ENCODE results near the gene WNK4. TPM values are rescaled to one million over a fixed set of nuclear protein-coding genes. Genes with fewer than 3 reads are reported as not detected.

The WNK4 gene
- total and polyA plus RNA-seq, 10 donors, result 0.04 to 0.52 (median 0.10) TPM; not detected in 5

DNA sequence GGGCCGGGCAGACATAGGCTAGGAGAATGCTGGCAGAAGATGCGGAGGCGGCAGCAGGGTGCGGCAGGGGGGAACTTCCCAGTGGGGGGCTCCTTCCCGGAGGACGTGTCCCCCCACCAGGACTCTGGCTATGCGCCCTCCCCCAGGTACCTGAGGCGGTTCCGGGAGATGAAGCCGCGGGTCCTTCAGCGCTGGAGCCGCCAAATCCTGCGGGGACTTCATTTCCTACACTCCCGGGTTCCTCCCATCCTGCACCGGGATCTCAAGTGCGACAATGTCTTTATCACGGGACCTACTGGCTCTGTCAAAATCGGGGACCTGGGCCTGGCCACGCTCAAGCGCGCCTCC is 3.4 kb downstream of the WNK4 start:
- Histone ChIP-seq H3K36me3 (peaks cover 0 to 16% (median 11%) of the 10 kb centered on the region in 6 donors), H3K4me1 (peaks cover 8 to 61% (median 37%) of the 10 kb centered on the region in 6 donors), H3K9me3 (no peaks in the 10 kb centered on the region), H3K27me3 (replicated peaks in 1 of 7) (peaks cover 0 to 83% (median 55%) of the 10 kb centered on the region in 7 donors), H3K4me3 (peak overlapping the region in 2 of 8 donors; percentile 1 to 31), H3K27ac (no peak overlapping the region)
- WGBS, 5 donors, result 11 to 48% (median 21%) methylated on average over 13 to 22 of the region's 22 CpGs
- TF ChIP-seq POLR2AphosphoS5 (IDR thresholded peaks at IDR 0.05), result no peak
- TF ChIP-seq, protein P1, sequence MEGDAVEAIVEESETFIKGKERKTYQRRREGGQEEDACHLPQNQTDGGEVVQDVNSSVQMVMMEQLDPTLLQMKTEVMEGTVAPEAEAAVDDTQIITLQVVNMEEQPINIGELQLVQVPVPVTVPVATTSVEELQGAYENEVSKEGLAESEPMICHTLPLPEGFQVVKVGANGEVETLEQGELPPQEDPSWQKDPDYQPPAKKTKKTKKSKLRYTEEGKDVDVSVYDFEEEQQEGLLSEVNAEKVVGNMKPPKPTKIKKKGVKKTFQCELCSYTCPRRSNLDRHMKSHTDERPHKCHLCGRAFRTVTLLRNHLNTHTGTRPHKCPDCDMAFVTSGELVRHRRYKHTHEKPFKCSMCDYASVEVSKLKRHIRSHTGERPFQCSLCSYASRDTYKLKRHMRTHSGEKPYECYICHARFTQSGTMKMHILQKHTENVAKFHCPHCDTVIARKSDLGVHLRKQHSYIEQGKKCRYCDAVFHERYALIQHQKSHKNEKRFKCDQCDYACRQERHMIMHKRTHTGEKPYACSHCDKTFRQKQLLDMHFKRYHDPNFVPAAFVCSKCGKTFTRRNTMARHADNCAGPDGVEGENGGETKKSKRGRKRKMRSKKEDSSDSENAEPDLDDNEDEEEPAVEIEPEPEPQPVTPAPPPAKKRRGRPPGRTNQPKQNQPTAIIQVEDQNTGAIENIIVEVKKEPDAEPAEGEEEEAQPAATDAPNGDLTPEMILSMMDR (IDR thresholded peaks at IDR 0.05 in 8 of 11, conservative IDR thresholded peaks at IDR 0.05 in 3 of 11), result no peak
- TF ChIP-seq POLR2A (IDR thresholded peaks at IDR 0.05), result no peak
- no peak for DNase-seq
- intact Hi-C loops (cut with DNase I; ENCODE audit: low total_unique reads), result no loop called here

DNA sequence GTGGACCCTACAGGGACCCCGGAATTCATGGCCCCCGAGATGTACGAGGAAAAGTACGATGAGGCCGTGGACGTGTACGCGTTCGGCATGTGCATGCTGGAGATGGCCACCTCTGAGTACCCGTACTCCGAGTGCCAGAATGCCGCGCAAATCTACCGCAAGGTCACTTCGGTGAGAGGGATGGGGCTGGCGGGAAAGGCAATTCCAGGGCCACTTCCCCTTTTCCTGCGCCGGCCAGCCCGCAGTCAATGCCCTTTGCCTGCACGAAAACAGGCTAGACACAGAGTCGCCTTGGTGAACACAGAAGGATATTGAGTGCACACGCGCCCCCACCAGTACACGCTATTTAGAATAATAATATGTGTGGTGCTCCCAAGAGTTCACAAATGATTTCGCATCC is 4.0 kb downstream of the WNK4 start:
- intact Hi-C loops (cut with DNase I; ENCODE audit: low total_unique reads), result no loop called here
- Histone ChIP-seq H3K9me3 (no peaks in the 10 kb centered on the region), H3K27me3 (replicated peaks in 1 of 7) (peaks cover 0 to 83% (median 55%) of the 10 kb centered on the region in 7 donors), H3K4me1 (peaks cover 8 to 58% (median 36%) of the 10 kb centered on the region in 6 donors), H3K4me3 (peak overlapping the region in 2 of 8 donors; percentile 1 to 34), H3K27ac (no peak overlapping the region), H3K36me3 (peaks cover 0 to 10% (median 4%) of the 10 kb centered on the region in 6 donors)
- TF ChIP-seq POLR2AphosphoS5 (IDR thresholded peaks at IDR 0.05), result peak in 1 of 3 donors; percentile 25
- TF ChIP-seq, protein P1 (IDR thresholded peaks at IDR 0.05 in 8 of 11, conservative IDR thresholded peaks at IDR 0.05 in 3 of 11), result no peak
- WGBS, 5 donors, result 8 to 60% (median 24%) methylated on average over 8 to 25 of the region's 25 CpGs
- DNase-seq, result no peak

DNA sequence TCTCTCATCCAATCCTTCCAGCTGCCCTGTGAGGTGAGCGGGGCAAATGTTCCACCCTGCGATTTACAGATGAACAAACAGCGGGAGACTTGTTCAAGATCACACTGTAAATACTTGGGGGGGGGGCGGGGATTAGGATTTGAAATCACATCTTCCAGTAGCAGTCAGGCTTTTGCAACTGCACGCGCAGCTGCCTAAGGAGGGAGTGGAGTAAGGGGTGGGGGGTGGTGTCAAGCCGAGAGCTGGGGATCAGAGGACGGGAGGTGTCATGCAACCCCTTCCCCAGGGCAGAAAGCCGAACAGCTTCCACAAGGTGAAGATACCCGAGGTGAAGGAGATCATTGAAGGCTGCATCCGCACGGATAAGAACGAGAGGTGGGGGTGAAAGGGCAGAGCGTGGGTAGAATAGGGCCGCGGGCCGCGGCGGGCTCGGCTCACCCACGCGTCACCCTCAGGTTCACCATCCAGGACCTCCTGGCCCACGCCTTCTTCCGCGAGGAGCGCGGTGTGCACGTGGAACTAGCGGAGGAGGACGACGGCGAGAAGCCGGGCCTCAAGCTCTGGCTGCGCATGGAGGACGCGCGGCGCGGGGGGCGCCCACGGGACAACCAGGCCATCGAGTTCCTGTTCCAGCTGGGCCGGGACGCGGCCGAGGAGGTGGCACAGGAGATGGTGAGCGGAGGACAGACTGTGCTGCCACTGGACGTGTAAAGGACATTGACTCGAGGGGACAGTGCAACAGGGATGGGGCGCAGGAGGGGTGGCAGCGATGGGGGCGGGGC is 4.6 kb downstream of the WNK4 start:
- TF ChIP-seq POLR2A (IDR thresholded peaks at IDR 0.05) (no peak), POLR2AphosphoS5 (IDR thresholded peaks at IDR 0.05) (no peak)
- TF ChIP-seq, protein P1 (IDR thresholded peaks at IDR 0.05 in 8 of 11, conservative IDR thresholded peaks at IDR 0.05 in 3 of 11), result no peak
- 12 to 56% (median 17%) methylated on average over 39 to 52 of the region's 52 CpGs for WGBS, 5 donors
- Histone ChIP-seq H3K27me3 (replicated peaks in 1 of 7) (peaks cover 0 to 79% (median 55%) of the 10 kb centered on the region in 7 donors), H3K4me1 (peaks cover 8 to 52% (median 31%) of the 10 kb centered on the region in 6 donors), H3K9me3 (no peaks in the 10 kb centered on the region), H3K36me3 (peaks cover 0 to 4% (median 0%) of the 10 kb centered on the region in 6 donors), H3K4me3 (peak overlapping the region in 1 of 8 donors; percentile 34), H3K27ac (no peak overlapping the region)
- no peak for DNase-seq
- intact Hi-C loops (cut with DNase I; ENCODE audit: low total_unique reads), result no loop called here

DNA sequence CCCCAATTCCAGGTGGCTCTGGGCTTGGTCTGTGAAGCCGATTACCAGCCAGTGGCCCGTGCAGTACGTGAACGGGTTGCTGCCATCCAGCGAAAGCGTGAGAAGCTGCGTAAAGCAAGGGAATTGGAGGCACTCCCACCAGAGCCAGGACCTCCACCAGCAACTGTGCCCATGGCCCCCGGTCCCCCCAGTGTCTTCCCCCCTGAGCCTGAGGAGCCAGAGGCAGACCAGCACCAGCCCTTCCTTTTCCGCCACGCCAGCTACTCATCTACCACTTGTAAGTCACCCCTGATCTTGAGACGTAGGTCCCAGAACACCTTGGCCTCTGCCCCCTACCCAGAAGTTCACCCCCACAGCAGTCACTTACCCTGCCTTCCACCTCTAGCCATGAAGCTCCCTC is 6.9 kb downstream of the WNK4 start:
- intact Hi-C loops (cut with DNase I; ENCODE audit: low total_unique reads), result no loop called here
- H3K4me1 ChIP-seq, result peaks cover 3 to 31% (median 20%) of the 10 kb centered on the region in 6 donors
- H3K36me3 ChIP-seq, result no peaks in the 10 kb centered on the region
- no peak for TF ChIP-seq POLR2A (IDR thresholded peaks at IDR 0.05)
- TF ChIP-seq, protein P1 (IDR thresholded peaks at IDR 0.05 in 8 of 11, conservative IDR thresholded peaks at IDR 0.05 in 3 of 11), result no peak
- WGBS, 5 donors, result 89 to 94% (median 91%) methylated on average over 10 to 11 of the region's 11 CpGs
- DNase-seq, result no peak
- H3K27ac ChIP-seq, result no peak overlapping the region
- H3K27me3 ChIP-seq (replicated peaks in 1 of 7), result peaks cover 0 to 56% (median 33%) of the 10 kb centered on the region in 7 donors
- no peak overlapping the region for H3K4me3 ChIP-seq
- no peaks in the 10 kb centered on the region for H3K9me3 ChIP-seq

Data from spleen (tissue), 11 donors.